DND-41 (cell line): Measurements from ENCODE around the gene MTARC2.

Experiments
- EZH2 ChIP-seq: IDR thresholded peaks from 3 replicates; pipeline ENCODE4 v1.6.1; 2012; ENCODE audit warnings: borderline replicate concordance, low read depth, mild to moderate bottlenecking, moderate library complexity, low read length, inconsistent platforms; ENCODE audit not compliant: severe bottlenecking
- TF ChIP-seq, protein P1 (sequence below): IDR thresholded peaks from 2 replicates; pipeline ENCODE4 v1.5.1; 2012; ENCODE audit warnings: borderline replicate concordance, low read length, moderate library complexity, mild to moderate bottlenecking; ENCODE audit not compliant: poor library complexity, severe bottlenecking; ENCODE audit errors: extremely low read depth

DNA sequence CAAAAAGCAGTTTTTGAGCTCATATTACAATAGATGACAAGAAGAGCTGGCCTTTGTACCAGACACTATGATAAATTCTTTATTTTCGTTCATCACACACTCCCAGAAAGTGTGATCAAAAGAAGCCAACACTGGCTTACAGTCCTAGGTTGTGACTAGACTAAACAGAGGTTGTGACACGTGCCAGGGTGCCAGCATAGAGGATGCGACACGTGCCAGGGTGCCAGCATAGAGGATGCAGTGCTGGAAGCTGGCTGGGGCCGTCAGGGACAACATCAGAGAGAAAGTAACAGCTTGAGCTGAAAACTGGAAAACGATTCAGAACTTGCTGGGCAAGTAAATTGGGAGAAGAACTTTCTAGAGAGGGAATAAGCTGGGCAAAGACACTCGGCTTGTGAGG lies 40.8 kb downstream of the MTARC2 start:
- TF ChIP-seq, protein P1, sequence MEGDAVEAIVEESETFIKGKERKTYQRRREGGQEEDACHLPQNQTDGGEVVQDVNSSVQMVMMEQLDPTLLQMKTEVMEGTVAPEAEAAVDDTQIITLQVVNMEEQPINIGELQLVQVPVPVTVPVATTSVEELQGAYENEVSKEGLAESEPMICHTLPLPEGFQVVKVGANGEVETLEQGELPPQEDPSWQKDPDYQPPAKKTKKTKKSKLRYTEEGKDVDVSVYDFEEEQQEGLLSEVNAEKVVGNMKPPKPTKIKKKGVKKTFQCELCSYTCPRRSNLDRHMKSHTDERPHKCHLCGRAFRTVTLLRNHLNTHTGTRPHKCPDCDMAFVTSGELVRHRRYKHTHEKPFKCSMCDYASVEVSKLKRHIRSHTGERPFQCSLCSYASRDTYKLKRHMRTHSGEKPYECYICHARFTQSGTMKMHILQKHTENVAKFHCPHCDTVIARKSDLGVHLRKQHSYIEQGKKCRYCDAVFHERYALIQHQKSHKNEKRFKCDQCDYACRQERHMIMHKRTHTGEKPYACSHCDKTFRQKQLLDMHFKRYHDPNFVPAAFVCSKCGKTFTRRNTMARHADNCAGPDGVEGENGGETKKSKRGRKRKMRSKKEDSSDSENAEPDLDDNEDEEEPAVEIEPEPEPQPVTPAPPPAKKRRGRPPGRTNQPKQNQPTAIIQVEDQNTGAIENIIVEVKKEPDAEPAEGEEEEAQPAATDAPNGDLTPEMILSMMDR, result no peak
- no peak for TF ChIP-seq EZH2
